Measurements from ENCODE around the gene MCF2L2. TPM values are rescaled to one million over a fixed set of nuclear protein-coding genes. Genes with fewer than 3 reads are reported as not detected.

MCF2L2 gene
- total and polyA plus RNA-seq, 2 donors (not counting 3 experiments of a cell fraction or from before 2014, with no cell fraction given): 0.15 to 1.1 TPM

DNA sequence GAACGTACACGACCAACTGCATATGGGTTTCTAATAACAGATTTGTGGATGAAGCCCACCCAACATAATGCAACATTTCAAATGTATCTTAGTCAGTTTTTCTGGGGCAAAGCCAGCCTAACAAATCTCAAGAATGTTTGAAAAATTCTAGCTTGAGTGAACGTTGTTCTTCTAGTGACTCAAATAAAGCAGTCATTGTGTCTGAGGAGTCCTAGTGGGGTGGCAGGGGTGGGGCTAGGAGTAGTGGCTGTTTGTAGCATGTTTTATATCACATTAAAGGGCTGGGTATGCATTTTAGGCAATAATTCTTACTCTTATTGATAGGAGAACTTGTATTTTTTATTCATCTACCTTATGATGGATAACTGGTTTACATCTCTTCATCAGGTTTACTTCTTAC is 169.3 kb downstream of the MCF2L2 start:
- FAIRE-seq (no peak), DNase-seq (ENCODE audit: low read depth, low spot score) (no peak)
- no peaks in the 10 kb centered on the region for H3K9me1 ChIP-seq (replicated peaks; ENCODE audit: control insufficient read depth, extremely low read depth, insufficient read depth, low read length)
- no peaks in the 10 kb centered on the region for H3K36me3 ChIP-seq (ENCODE audit: control insufficient read depth in 2 of 2, extremely low read depth in 1 of 2, insufficient read depth in 2 of 2, low read length in 2 of 2)
- peaks cover 51% of the 10 kb centered on the region for H3K79me2 ChIP-seq (ENCODE audit: control insufficient read depth, insufficient read depth, low read length)
- ChIA-PET POLR2A (no interaction called here), CTCF (interaction anchor here (1.3 to 3.1 kb wide), 2 partner anchors 26 to 123 kb away, joined by 6 to 9 read pairs; no protein-coding TSS in a partner anchor)
- intact Hi-C loops (cut with micrococcal nuclease) (no loop called here), dilution Hi-C loops (cut with MboI; ENCODE audit: extremely low pct_ligation_motif_present, low sequenced_read_pairs) (no loop called here)
- H3K4me2 ChIP-seq (ENCODE audit: insufficient read depth, low read length): no peak overlapping the region
- no peak overlapping the region for H3K4me3 ChIP-seq (replicated peaks in 1 of 3; ENCODE audit: insufficient read depth in 1 of 3, low read depth in 1 of 3, low read length in 3 of 3)
- H3K4me1 ChIP-seq (ENCODE audit: control insufficient read depth, extremely low read depth, insufficient read depth, low read length): peaks cover 13% of the 10 kb centered on the region
- H3K27ac ChIP-seq (ENCODE audit: insufficient read depth, low read depth, low read length): no peak overlapping the region
- no peak overlapping the region for H3K9ac ChIP-seq (replicated peaks; ENCODE audit: extremely low read depth, insufficient read depth, low read length)
- H3K27me3 ChIP-seq (ENCODE audit: control insufficient read depth in 2 of 2, insufficient read depth in 2 of 2, low read length in 2 of 2): no peaks in the 10 kb centered on the region
- BruUV-seq (replicated peaks): no TSS peak
- no peaks in the 10 kb centered on the region for H3K9me3 ChIP-seq (replicated peaks; ENCODE audit: control insufficient read depth, insufficient read depth, low read length)
- TF ChIP-seq, protein P1, sequence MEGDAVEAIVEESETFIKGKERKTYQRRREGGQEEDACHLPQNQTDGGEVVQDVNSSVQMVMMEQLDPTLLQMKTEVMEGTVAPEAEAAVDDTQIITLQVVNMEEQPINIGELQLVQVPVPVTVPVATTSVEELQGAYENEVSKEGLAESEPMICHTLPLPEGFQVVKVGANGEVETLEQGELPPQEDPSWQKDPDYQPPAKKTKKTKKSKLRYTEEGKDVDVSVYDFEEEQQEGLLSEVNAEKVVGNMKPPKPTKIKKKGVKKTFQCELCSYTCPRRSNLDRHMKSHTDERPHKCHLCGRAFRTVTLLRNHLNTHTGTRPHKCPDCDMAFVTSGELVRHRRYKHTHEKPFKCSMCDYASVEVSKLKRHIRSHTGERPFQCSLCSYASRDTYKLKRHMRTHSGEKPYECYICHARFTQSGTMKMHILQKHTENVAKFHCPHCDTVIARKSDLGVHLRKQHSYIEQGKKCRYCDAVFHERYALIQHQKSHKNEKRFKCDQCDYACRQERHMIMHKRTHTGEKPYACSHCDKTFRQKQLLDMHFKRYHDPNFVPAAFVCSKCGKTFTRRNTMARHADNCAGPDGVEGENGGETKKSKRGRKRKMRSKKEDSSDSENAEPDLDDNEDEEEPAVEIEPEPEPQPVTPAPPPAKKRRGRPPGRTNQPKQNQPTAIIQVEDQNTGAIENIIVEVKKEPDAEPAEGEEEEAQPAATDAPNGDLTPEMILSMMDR (IDR thresholded peaks at IDR 0.05; ENCODE audit: extremely low read depth in 1 of 2, insufficient read depth in 1 of 2, low read depth in 1 of 2, low read length in 2 of 2): no peak
- TF ChIP-seq POLR2AphosphoS5 (IDR thresholded peaks at IDR 0.05; ENCODE audit: insufficient read depth, low read depth, low read length): no peak
- TF ChIP-seq MYC (IDR thresholded peaks at IDR 0.05; ENCODE audit: low read depth, low read length): no peak
- TF ChIP-seq, protein P2, sequence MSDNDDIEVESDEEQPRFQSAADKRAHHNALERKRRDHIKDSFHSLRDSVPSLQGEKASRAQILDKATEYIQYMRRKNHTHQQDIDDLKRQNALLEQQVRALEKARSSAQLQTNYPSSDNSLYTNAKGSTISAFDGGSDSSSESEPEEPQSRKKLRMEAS (IDR thresholded peaks at IDR 0.05; ENCODE audit: insufficient read depth, insufficient read length): no peak
- no peak for TF ChIP-seq POLR2A (IDR thresholded peaks at IDR 0.05; ENCODE audit: low read depth, low read length)
- no peak for TF ChIP-seq EZH2 (IDR thresholded peaks at IDR 0.05; ENCODE audit: borderline replicate concordance, low read depth, low read length, severe bottlenecking)
- no peak for TF ChIP-seq JUN (IDR thresholded peaks at IDR 0.05; ENCODE audit: borderline replicate concordance, insufficient read depth, insufficient read length, low read depth)
- TF ChIP-seq GATA2 (IDR thresholded peaks at IDR 0.05; ENCODE audit: insufficient read depth, insufficient read length, low read depth, low read length): no peak
- TF ChIP-seq FOS (IDR thresholded peaks at IDR 0.05; ENCODE audit: borderline replicate concordance, insufficient read depth, low read length): no peak
- no peak overlapping the region for H2AFZ ChIP-seq (ENCODE audit: low read depth, low read length)
- no peaks in the 10 kb centered on the region for H4K20me1 ChIP-seq (replicated peaks; ENCODE audit: control insufficient read depth, extremely low read depth, insufficient read depth, low read length)
